ENCODE measurements around the gene SARS2. TPM values are rescaled to one million over a fixed set of nuclear protein-coding genes. Genes with fewer than 3 reads are reported as not detected.
A peak's percentile ranks its signal among the peaks of the same experiment; 100 is the strongest.

The SARS2 gene
- total RNA-seq, 2 experiments from 2014 or later: 43.4 to 48.6 TPM

DNA sequence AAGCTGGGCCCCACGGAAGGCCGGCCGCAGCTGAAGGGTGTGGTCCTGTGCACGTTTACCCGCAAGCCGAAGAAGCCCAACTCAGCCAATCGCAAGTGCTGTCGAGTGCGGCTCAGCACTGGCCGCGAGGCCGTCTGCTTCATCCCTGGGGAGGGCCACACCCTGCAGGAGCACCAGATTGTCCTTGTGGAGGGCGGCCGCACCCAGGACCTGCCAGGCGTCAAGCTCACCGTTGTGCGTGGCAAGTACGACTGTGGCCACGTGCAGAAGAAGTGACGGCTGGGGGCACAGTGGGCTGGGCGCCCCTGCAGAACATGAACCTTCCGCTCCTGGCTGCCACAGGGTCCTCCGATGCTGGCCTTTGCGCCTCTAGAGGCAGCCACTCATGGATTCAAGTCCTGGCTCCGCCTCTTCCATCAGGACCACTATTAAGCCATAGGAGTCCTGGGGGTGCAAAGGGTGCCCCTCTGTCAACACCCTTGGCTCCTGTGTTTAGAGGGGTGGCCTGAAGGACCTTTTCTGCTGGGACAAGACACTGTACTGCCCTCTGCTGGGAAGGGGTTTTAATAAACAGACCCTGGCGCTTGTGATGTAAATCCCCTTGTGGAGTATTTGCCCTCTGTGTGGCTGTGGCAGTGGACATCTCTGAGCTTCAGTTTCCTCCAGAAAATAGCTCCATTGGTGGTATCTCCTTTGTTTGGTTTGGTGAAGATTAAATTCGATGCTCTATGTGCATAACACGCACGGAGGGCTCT lies 2.0 kb upstream of the SARS2 start:
- Mint-ChIP-seq H3K4me1 (ENCODE audit: low read depth) (peaks cover 31% of the 10 kb centered on the region), H3K36me3 (ENCODE audit: low read depth) (peaks cover 54% of the 10 kb centered on the region)
- POLR2A ChIA-PET: interaction anchor here (1.6 kb wide), 1 partner anchor 32 kb away, joined by 7 read pairs; the partner anchor contains the start of gene NFKBIB

DNA sequence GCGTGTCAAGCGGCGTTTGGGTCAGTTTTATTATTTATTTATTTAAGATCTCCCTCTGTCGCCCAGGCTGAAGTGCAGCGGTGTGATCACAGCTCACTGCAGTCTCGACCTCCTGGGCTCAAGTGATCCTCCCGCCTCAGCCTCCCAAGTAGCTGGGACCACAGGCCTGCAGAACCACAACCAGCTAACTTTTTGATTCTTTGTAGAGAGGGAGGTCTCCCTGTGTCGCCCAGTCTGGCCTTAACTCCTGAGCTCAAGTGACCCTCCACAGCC lies 894 bp upstream of the SARS2 start:
- TF ChIP-seq, protein P1, sequence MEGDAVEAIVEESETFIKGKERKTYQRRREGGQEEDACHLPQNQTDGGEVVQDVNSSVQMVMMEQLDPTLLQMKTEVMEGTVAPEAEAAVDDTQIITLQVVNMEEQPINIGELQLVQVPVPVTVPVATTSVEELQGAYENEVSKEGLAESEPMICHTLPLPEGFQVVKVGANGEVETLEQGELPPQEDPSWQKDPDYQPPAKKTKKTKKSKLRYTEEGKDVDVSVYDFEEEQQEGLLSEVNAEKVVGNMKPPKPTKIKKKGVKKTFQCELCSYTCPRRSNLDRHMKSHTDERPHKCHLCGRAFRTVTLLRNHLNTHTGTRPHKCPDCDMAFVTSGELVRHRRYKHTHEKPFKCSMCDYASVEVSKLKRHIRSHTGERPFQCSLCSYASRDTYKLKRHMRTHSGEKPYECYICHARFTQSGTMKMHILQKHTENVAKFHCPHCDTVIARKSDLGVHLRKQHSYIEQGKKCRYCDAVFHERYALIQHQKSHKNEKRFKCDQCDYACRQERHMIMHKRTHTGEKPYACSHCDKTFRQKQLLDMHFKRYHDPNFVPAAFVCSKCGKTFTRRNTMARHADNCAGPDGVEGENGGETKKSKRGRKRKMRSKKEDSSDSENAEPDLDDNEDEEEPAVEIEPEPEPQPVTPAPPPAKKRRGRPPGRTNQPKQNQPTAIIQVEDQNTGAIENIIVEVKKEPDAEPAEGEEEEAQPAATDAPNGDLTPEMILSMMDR (IDR thresholded peaks at IDR 0.05): no peak
- ChIA-PET CTCF (interaction anchor here (0.8 to 3.6 kb wide), 14 partner anchors 21 to 529 kb away, joined by 3 to 27 read pairs (median 6); partner anchors contain the start of genes FAM98C, NFKBIB, RINL and SIRT2), POLR2A (interaction anchor here (0.5 to 1.6 kb wide), 6 partner anchors 13 to 1638 kb away, joined by 3 to 7 read pairs (median 3); partner anchors contain the start of gene NFKBIB)
- Mint-ChIP-seq H3K4me3 (peak overlapping the region; percentile 99), H3K27ac (peak overlapping the region; percentile 98), H3K36me3 (ENCODE audit: low read depth) (peaks cover 55% of the 10 kb centered on the region), H3K9me3 (peaks cover 7% of the 10 kb centered on the region), H3K4me1 (ENCODE audit: low read depth) (peaks cover 31% of the 10 kb centered on the region), H3K27me3 (no peaks in the 10 kb centered on the region)
- DNase-seq: no peak
- no peak for ATAC-seq
- intact Hi-C loops (cut with micrococcal nuclease): loop anchor here (5.0 to 10.0 kb wide), 2 partner anchors 79 to 197 kb away; no protein-coding TSS in a partner anchor

More for the DNA sequence above, 2.0 kb upstream of the SARS2 start:
- CTCF ChIA-PET: interaction anchor here (0.7 to 3.6 kb wide), 12 partner anchors 20 to 542 kb away, joined by 3 to 27 read pairs (median 4); partner anchors contain the start of genes FAM98C and NFKBIB
- DNase-seq (peak; percentile 63), ATAC-seq (no peak)
- intact Hi-C loops (cut with micrococcal nuclease): loop anchor here (5.0 to 10.0 kb wide), 2 partner anchors 80 to 198 kb away; no protein-coding TSS in a partner anchor
- TF ChIP-seq, protein P1 (IDR thresholded peaks at IDR 0.05): peak; percentile 47
- H3K9me3 Mint-ChIP-seq: peaks cover 7% of the 10 kb centered on the region
- no peaks in the 10 kb centered on the region for H3K27me3 Mint-ChIP-seq
- peak overlapping the region; percentile 99 for H3K4me3 Mint-ChIP-seq
- H3K27ac Mint-ChIP-seq: peak overlapping the region; percentile 42

DNA sequence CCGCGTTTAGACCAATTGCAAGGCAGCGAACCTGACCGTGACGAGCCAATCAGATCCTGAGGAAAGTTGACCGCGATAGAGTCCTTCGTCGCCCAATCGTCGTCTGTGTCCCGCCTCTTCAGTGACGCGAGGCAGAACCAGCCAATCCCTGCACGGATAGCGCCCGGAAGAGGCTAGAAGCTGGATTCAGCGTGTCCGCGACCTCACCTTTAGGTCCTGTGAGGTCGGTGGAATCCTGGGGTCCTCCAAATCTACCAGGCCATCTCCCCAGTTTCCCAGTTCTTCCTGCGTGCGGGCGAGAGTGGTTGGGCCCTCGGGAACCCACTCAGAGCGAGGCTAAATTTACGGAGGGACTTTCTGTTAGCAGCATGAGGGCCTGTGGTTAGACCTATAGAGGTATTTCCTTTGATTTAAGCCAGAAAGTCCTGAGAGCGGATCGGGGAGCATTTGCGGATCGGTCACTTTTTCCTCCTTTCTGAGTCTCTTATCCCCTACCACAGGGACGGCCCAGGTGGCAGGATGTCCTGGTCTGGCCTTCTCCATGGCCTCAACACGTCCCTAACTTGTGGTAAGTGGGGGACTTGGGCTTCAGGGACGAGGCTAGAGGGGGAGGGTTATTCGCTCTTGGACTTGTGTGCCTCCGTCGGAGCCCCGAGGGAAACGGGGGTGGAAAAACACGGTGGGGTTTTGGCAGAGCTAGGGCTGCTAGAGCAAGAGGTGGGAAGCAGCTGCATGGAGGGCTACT lies 385 bp upstream of the SARS2 start, which contains the start of gene MRPS12:
MRPS12 (plus strand) TSS at position 169 of the 745 bp plus-strand sequence; CDS start at position 520, 351 bp downstream.
- ChIA-PET POLR2A (interaction anchor here (0.5 to 1.6 kb wide), 8 partner anchors 14 to 1639 kb away, joined by 3 to 7 read pairs (median 3); partner anchors contain the start of gene NFKBIB), CTCF (interaction anchor here (0.6 to 3.6 kb wide), 60 partner anchors 9 to 557 kb away, joined by 3 to 27 read pairs (median 4); partner anchors contain the start of genes ACTN4, ECH1, EIF3K and FAM98C)
- Mint-ChIP-seq H3K4me1 (ENCODE audit: low read depth) (peaks cover 31% of the 10 kb centered on the region), H3K36me3 (ENCODE audit: low read depth) (peaks cover 52% of the 10 kb centered on the region), H3K27me3 (no peaks in the 10 kb centered on the region), H3K27ac (peak within 1 kb of the TSS; percentile 98), H3K4me3 (peak within 1 kb of the TSS; percentile 99), H3K9me3 (peaks cover 7% of the 10 kb centered on the region)
- intact Hi-C loops (cut with micrococcal nuclease): loop anchor here (5.0 to 10.0 kb wide), 2 partner anchors 79 to 196 kb away; no protein-coding TSS in a partner anchor
- TF ChIP-seq, protein P1 (IDR thresholded peaks at IDR 0.05): no peak
- ATAC-seq (peak; percentile 94), DNase-seq (peak; percentile 99)

DNA sequence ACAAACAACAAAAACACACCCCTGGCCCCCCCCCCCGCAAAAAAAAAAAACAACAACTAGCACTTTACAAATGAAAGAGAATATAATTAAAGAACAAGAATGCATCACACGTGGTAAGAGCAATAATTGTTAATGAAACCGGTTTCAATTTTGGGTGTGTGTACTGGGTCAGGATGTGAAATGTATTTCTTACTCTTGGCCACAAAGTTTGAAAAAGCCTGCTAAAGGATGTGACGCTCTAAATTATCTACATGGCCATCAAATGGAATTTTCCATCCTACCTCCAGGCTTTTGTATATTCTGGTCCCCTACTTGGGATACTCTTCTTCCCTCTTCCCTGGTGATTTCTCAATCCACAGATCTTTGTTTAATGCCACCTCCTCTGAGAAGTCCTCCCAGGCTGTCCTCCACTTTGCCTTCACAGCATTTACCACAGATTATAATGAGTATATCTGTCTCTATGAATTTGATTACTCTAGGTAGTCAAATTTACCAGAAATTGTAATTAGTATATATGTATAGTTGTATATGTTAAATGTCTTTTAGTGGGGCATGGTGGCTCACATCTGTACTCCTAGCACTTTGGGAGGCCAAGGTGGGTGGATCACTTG lies 2.1 kb downstream of the SARS2 start:
- no peak for ATAC-seq
- Mint-ChIP-seq H3K4me3 (peak overlapping the region; percentile 99), H3K27me3 (no peaks in the 10 kb centered on the region)

More for the DNA sequence above, 2.1 kb downstream of the SARS2 start:
- TF ChIP-seq, protein P1 (IDR thresholded peaks at IDR 0.05): no peak
- Mint-ChIP-seq H3K9me3 (no peaks in the 10 kb centered on the region), H3K27ac (peak overlapping the region; percentile 84), H3K36me3 (ENCODE audit: low read depth) (peaks cover 42% of the 10 kb centered on the region), H3K4me1 (ENCODE audit: low read depth) (peaks cover 36% of the 10 kb centered on the region)
- DNase-seq: no peak
- intact Hi-C loops (cut with micrococcal nuclease): no loop called here
- ChIA-PET CTCF (interaction anchor here (0.9 to 2.0 kb wide), 5 partner anchors 28 to 525 kb away, joined by 3 to 6 read pairs (median 6); partner anchors contain the start of genes FAM98C, NFKBIB and SIRT2), POLR2A (interaction anchor here (1.0 to 1.3 kb wide), 4 partner anchors 28 to 97 kb away, joined by 3 to 4 read pairs (median 4); partner anchors contain the start of gene RINL)
